ENCODE measurements around the gene CDC14A.

The CDC14A gene

DNA sequence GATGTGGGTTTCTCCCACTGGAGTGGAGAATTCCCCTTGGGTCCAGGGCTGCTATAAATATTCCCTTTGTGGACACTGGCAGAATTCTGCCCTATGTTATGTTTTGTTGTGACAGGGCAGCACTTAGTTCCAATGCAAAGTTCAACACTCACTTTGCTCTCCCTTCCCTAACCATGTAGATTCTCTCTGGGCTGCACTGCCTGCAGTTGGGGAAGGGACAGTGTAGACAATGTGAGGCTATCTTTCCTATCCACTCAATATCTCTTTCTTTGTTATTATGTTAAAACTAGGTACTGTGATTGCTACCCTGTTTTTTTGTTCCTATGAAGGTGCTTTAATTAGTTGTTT is 205.3 kb downstream of the CDC14A start:
- DNase-seq (ENCODE audit: extremely low spot score, insufficient read length, low read depth) (no peak), FAIRE-seq (no peak)

DNA sequence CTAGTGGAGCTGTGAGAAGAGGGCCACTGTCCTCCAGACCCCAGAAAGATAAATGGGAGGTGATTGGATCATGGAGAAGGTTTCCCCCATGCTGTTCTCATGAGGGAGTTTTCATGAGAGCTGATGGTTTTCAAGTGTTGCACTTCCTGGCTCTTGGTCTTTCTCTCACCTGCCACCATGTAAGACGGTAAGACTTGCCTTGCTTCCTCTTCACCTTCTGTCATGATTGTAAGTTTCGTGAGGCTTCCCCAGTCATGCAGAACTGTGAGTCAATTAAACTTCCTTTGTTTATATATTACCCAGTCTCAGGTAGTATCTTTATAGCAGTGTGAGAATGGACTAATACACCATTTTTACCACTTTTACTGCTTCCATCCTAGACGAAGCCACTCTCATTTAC is 213.2 kb downstream of the CDC14A start:
- DNase-seq (ENCODE audit: extremely low spot score, insufficient read length, low read depth) (no peak), FAIRE-seq (peak; percentile 63)

DNA sequence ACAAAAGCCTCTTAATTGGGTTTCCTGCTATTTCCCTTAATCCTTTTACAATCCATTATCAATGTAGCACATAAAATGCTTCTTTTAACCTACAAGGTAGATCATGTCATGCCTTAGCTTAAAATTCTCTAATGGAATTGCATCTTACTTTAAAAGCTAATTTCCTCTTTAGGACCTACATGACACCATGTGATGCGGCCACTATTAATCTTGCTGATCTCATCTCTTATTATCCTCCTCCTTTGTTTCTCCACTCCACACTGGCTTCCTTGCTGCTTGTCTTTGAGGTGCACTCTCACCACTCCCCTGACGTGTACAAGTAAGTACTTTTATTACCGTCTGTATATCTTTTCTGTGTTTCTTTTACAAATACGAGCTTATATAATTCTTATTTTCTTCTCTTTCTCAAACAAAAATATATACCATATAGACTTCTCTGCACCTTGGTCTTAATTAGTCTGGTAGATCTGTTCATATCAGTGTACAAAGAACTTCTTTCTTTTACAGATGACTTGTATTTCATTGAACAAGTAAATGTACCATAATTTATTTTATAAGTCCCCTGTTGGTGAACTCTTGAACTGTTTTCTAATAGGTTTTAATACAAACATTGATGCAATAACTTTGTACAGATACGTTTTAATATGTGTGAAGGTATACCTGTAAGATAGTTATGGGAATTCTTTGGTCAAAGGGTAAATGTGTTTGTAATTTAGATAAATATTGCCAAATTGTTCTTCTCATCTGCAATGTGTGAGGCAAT is 213.8 kb downstream of the CDC14A start:
- DNase-seq (ENCODE audit: extremely low spot score, insufficient read length, low read depth) (no peak), FAIRE-seq (no peak)

DNA sequence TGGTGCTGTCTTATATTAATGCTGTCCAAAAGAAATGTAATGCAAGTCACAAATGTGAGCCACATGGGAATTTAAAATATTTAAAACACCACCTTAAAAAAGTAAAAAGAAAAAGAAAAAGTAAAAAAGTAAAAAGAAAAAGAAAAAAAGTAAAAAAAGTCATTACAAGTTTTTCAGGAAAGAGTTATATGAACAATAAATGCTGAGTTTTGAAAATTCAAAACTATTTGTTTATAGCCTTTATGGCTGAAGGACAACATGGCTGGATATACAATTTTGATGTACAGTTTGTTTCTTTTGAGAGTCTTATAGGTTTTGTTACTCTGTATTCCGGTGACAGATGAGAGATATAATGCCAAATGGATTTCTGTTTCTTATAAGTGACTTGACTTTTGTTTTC is 214.8 kb downstream of the CDC14A start:
- DNase-seq (ENCODE audit: extremely low spot score, insufficient read length, low read depth) (no peak), FAIRE-seq (no peak)
